Measurements from ENCODE around the gene AGO1.

DNA sequence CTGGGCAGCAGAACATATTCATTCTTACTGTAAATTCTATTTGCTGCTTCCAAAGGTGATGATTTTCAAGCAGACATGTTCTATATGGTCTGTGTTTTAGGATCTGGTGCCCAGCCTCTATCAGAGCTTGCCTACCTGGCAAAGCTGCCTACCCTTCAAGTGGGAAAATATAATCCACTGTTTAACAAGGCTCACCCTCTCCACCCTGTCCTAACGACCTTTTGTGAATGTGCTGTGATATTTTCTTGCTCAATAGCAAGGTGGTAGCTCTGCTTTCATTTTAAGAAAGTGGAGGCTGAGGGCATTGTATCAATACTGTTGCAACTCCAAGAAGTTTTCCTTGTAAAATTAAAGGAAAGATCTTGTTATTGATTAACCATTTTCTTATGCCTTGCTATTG lies 26.0 kb upstream of the AGO1 start:
- TF ChIP-seq, protein P1, sequence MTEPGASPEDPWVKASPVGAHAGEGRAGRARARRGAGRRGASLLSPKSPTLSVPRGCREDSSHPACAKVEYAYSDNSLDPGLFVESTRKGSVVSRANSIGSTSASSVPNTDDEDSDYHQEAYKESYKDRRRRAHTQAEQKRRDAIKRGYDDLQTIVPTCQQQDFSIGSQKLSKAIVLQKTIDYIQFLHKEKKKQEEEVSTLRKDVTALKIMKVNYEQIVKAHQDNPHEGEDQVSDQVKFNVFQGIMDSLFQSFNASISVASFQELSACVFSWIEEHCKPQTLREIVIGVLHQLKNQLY (CRISPR knock-in tag; IDR thresholded peaks at IDR 0.05): no peak
- TF ChIP-seq, protein P2, sequence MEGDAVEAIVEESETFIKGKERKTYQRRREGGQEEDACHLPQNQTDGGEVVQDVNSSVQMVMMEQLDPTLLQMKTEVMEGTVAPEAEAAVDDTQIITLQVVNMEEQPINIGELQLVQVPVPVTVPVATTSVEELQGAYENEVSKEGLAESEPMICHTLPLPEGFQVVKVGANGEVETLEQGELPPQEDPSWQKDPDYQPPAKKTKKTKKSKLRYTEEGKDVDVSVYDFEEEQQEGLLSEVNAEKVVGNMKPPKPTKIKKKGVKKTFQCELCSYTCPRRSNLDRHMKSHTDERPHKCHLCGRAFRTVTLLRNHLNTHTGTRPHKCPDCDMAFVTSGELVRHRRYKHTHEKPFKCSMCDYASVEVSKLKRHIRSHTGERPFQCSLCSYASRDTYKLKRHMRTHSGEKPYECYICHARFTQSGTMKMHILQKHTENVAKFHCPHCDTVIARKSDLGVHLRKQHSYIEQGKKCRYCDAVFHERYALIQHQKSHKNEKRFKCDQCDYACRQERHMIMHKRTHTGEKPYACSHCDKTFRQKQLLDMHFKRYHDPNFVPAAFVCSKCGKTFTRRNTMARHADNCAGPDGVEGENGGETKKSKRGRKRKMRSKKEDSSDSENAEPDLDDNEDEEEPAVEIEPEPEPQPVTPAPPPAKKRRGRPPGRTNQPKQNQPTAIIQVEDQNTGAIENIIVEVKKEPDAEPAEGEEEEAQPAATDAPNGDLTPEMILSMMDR (IDR thresholded peaks at IDR 0.05): no peak
- TF ChIP-seq FOXJ3 (CRISPR knock-in tag; IDR thresholded peaks at IDR 0.05; ENCODE audit: borderline replicate concordance): no peak
- no peak for TF ChIP-seq CREM (CRISPR knock-in tag; IDR thresholded peaks at IDR 0.05)
- TF ChIP-seq SP1 (CRISPR knock-in tag; conservative IDR thresholded peaks at IDR 0.05): no peak
- TF ChIP-seq ZNF121 (CRISPR knock-in tag; IDR thresholded peaks at IDR 0.05): no peak
- TF ChIP-seq JUN (CRISPR knock-in tag; IDR thresholded peaks at IDR 0.05): no peak
- TF ChIP-seq, protein P3, sequence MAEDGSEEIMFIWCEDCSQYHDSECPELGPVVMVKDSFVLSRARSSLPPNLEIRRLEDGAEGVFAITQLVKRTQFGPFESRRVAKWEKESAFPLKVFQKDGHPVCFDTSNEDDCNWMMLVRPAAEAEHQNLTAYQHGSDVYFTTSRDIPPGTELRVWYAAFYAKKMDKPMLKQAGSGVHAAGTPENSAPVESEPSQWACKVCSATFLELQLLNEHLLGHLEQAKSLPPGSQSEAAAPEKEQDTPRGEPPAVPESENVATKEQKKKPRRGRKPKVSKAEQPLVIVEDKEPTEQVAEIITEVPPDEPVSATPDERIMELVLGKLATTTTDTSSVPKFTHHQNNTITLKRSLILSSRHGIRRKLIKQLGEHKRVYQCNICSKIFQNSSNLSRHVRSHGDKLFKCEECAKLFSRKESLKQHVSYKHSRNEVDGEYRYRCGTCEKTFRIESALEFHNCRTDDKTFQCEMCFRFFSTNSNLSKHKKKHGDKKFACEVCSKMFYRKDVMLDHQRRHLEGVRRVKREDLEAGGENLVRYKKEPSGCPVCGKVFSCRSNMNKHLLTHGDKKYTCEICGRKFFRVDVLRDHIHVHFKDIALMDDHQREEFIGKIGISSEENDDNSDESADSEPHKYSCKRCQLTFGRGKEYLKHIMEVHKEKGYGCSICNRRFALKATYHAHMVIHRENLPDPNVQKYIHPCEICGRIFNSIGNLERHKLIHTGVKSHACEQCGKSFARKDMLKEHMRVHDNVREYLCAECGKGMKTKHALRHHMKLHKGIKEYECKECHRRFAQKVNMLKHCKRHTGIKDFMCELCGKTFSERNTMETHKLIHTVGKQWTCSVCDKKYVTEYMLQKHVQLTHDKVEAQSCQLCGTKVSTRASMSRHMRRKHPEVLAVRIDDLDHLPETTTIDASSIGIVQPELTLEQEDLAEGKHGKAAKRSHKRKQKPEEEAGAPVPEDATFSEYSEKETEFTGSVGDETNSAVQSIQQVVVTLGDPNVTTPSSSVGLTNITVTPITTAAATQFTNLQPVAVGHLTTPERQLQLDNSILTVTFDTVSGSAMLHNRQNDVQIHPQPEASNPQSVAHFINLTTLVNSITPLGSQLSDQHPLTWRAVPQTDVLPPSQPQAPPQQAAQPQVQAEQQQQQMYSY (CRISPR knock-in tag; IDR thresholded peaks at IDR 0.05): no peak
- TF ChIP-seq, protein P4, sequence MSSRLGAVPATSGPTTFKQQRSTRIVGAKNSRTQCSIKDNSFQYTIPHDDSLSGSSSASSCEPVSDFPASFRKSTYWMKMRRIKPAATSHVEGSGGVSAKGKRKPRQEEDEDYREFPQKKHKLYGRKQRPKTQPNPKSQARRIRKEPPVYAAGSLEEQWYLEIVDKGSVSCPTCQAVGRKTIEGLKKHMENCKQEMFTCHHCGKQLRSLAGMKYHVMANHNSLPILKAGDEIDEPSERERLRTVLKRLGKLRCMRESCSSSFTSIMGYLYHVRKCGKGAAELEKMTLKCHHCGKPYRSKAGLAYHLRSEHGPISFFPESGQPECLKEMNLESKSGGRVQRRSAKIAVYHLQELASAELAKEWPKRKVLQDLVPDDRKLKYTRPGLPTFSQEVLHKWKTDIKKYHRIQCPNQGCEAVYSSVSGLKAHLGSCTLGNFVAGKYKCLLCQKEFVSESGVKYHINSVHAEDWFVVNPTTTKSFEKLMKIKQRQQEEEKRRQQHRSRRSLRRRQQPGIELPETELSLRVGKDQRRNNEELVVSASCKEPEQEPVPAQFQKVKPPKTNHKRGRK (CRISPR knock-in tag; IDR thresholded peaks at IDR 0.05; ENCODE audit: borderline replicate concordance): no peak
- TF ChIP-seq, protein P5, sequence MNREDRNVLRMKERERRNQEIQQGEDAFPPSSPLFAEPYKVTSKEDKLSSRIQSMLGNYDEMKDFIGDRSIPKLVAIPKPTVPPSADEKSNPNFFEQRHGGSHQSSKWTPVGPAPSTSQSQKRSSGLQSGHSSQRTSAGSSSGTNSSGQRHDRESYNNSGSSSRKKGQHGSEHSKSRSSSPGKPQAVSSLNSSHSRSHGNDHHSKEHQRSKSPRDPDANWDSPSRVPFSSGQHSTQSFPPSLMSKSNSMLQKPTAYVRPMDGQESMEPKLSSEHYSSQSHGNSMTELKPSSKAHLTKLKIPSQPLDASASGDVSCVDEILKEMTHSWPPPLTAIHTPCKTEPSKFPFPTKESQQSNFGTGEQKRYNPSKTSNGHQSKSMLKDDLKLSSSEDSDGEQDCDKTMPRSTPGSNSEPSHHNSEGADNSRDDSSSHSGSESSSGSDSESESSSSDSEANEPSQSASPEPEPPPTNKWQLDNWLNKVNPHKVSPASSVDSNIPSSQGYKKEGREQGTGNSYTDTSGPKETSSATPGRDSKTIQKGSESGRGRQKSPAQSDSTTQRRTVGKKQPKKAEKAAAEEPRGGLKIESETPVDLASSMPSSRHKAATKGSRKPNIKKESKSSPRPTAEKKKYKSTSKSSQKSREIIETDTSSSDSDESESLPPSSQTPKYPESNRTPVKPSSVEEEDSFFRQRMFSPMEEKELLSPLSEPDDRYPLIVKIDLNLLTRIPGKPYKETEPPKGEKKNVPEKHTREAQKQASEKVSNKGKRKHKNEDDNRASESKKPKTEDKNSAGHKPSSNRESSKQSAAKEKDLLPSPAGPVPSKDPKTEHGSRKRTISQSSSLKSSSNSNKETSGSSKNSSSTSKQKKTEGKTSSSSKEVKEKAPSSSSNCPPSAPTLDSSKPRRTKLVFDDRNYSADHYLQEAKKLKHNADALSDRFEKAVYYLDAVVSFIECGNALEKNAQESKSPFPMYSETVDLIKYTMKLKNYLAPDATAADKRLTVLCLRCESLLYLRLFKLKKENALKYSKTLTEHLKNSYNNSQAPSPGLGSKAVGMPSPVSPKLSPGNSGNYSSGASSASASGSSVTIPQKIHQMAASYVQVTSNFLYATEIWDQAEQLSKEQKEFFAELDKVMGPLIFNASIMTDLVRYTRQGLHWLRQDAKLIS (CRISPR knock-in tag; IDR thresholded peaks at IDR 0.05; ENCODE audit: borderline replicate concordance): no peak
- no peak for TF ChIP-seq MXD4 (CRISPR knock-in tag; IDR thresholded peaks at IDR 0.05; ENCODE audit: borderline replicate concordance)
- TF ChIP-seq, protein P6, sequence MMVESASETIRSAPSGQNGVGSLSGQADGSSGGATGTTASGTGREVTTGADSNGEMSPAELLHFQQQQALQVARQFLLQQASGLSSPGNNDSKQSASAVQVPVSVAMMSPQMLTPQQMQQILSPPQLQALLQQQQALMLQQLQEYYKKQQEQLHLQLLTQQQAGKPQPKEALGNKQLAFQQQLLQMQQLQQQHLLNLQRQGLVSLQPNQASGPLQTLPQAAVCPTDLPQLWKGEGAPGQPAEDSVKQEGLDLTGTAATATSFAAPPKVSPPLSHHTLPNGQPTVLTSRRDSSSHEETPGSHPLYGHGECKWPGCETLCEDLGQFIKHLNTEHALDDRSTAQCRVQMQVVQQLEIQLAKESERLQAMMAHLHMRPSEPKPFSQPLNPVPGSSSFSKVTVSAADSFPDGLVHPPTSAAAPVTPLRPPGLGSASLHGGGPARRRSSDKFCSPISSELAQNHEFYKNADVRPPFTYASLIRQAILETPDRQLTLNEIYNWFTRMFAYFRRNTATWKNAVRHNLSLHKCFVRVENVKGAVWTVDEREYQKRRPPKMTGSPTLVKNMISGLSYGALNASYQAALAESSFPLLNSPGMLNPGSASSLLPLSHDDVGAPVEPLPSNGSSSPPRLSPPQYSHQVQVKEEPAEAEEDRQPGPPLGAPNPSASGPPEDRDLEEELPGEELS (CRISPR knock-in tag; IDR thresholded peaks at IDR 0.05): no peak
- TF ChIP-seq CBFB (CRISPR knock-in tag; IDR thresholded peaks at IDR 0.05; ENCODE audit: low read depth): no peak
